Panc1 (cell line): Measurements from ENCODE around the gene ALX4. TPM values are rescaled to one million over a fixed set of nuclear protein-coding genes. Genes with fewer than 3 reads are reported as not detected.

Experiments
- ATAC-seq: fragments of 200-7000 bp; cut with Tn5 transposase; 2 replicates; pipeline ENCODE4 v1.9.1; 2020; ENCODE audit warnings: mild to moderate bottlenecking, moderate library complexity
- BruUV-seq: library from RNA; stranded (reverse); fragments of 400-500 nt; replicated peaks from 2 replicates; lab custom pipeline; 2021; lab: Mats Ljungman, UMichigan
- CTCF ChIA-PET: fragments of 300-600 bp; sonication (Branson Sonifier 250); formaldehyde crosslinking; loops from one replicate; lab custom pipeline; 2022; ENCODE audit warnings: antibody characterized with exemption; lab: Charles Lee
- POLR2A ChIA-PET: fragments of 300-600 bp; sonication (Branson Sonifier 250); formaldehyde crosslinking; loops from one replicate; lab custom pipeline; 2022; ENCODE audit warnings: antibody characterized with exemption; lab: Charles Lee
- DNase-seq: peaks from one replicate; pipeline ENCODE4 v3.0.0-alpha.2; 2010; ENCODE audit warnings: low read depth, low spot score
- H3K27ac ChIP-seq: 2 replicates; pipeline ENCODE4 v1.5.1; 2011; ENCODE audit warnings: mild to moderate bottlenecking, low read length, inconsistent platforms
- H3K27me3 ChIP-seq: fragments of 200-500 bp; sonication (Bioruptor generic); 2 replicates; pipeline ENCODE4 v1.6.0; 2014; ENCODE audit warnings: low read length, inconsistent platforms; ENCODE audit not compliant: control insufficient read depth, insufficient read depth
- H3K36me3 ChIP-seq: fragments of 200-500 bp; sonication (Bioruptor generic); 2 replicates; pipeline ENCODE4 v1.5.1; 2014; ENCODE audit warnings: inconsistent platforms, mild to moderate bottlenecking, low read length, moderate library complexity; ENCODE audit not compliant: control insufficient read depth, insufficient read depth
- H3K4me1 ChIP-seq: 2 replicates; pipeline ENCODE4 v1.5.1; 2011; ENCODE audit warnings: inconsistent platforms, mild to moderate bottlenecking, low read length, moderate library complexity; ENCODE audit not compliant: control insufficient read depth, insufficient read depth
- H3K4me3 ChIP-seq, 2 experiments: 2 replicates each; pipeline ENCODE4 v1.5.1; 2011 to 2012; ENCODE audit warnings: low read depth in 2 of 2, low read length in 2 of 2, mild to moderate bottlenecking in 2 of 2, inconsistent platforms in 1 of 2, moderate library complexity in 1 of 2
- H3K9me3 ChIP-seq: fragments of 200-500 bp; sonication (Bioruptor generic); 2 replicates; pipeline ENCODE4 v1.5.1; 2014; ENCODE audit warnings: low read depth, mild to moderate bottlenecking, inconsistent platforms, low read length, moderate library complexity; ENCODE audit not compliant: control insufficient read depth, insufficient read depth
- CTCF ChIP-seq: fragments of 450-650 bp; IDR thresholded peaks from 2 replicates; pipeline ENCODE4 v1.5.1; 2017; ENCODE audit warnings: mild to moderate bottlenecking
- POLR2AphosphoS5 ChIP-seq: IDR thresholded peaks from 2 replicates; pipeline ENCODE4 v1.6.1; 2012; ENCODE audit warnings: mild to moderate bottlenecking, low read depth, low read length, moderate library complexity
- SIN3A ChIP-seq: IDR thresholded peaks from 2 replicates; pipeline ENCODE4 v1.6.1; 2012; ENCODE audit warnings: low read depth, mild to moderate bottlenecking, low read length, moderate library complexity, borderline replicate concordance; ENCODE audit not compliant: insufficient read depth
- TCF7L2 ChIP-seq: IDR thresholded peaks from 2 replicates; pipeline ENCODE4 v1.6.1; 2011; ENCODE audit warnings: mild to moderate bottlenecking, low read depth, low read length, inconsistent platforms
- in situ Hi-C: cut with HindIII; loops from 2 replicates; pipeline ENCODE4 v1.10.0; 2016; ENCODE audit warnings: low sequenced_read_pairs, low pct_unique_long_range_greater_than_20kb
- intact Hi-C: fragments of 100-400 bp; cut with micrococcal nuclease; formaldehyde crosslinking; loops from one replicate; pipeline ENCODE4 v1.10.0; 2022; ENCODE audit not compliant: unreplicated experiment
- total RNA-seq: library from RNA; stranded (reverse); gene quantifications from one replicate; pipeline ENCODE4 v1.2.1, GENCODE V29; 2021; ENCODE audit not compliant: unreplicated experiment
- TF ChIP-seq, protein P1 (sequence below), 2 experiments: IDR thresholded peaks; 2 replicates each; pipeline ENCODE4 v1.6.1; 2011 to 2012; ENCODE audit warnings: low read depth in 2 of 2, control low read depth in 1 of 2, low read length in 1 of 2, mild to moderate bottlenecking in 1 of 2, moderate library complexity in 1 of 2; ENCODE audit not compliant: insufficient read depth in 1 of 2

The ALX4 gene
- total RNA-seq, 1 experiment from 2014 or later = 1.0 TPM

DNA sequence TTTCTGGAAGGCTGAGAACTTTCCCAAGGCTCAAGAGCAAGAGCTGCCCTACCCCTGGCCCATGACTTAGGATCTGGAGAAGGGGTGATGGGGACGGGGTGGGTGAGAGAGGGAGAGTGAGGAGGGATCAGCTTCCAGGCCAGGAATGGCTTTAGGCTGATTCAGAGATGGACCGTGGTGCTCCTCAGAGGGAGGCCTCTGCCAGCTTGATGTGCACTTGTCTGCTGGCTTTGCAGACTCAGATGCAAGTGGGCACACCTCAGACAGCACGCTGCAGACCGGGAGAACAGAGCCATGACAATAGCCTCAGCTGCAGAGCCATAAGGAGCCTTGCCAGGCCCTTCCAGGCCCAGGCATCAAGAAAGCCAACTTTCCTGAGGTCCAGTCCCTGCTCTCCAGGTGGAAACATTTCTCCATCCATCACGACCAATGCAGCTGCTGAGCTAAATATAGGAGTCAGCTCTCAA lies 41.3 kb downstream of the ALX4 start:
- intact Hi-C loops = no loop called here

DNA sequence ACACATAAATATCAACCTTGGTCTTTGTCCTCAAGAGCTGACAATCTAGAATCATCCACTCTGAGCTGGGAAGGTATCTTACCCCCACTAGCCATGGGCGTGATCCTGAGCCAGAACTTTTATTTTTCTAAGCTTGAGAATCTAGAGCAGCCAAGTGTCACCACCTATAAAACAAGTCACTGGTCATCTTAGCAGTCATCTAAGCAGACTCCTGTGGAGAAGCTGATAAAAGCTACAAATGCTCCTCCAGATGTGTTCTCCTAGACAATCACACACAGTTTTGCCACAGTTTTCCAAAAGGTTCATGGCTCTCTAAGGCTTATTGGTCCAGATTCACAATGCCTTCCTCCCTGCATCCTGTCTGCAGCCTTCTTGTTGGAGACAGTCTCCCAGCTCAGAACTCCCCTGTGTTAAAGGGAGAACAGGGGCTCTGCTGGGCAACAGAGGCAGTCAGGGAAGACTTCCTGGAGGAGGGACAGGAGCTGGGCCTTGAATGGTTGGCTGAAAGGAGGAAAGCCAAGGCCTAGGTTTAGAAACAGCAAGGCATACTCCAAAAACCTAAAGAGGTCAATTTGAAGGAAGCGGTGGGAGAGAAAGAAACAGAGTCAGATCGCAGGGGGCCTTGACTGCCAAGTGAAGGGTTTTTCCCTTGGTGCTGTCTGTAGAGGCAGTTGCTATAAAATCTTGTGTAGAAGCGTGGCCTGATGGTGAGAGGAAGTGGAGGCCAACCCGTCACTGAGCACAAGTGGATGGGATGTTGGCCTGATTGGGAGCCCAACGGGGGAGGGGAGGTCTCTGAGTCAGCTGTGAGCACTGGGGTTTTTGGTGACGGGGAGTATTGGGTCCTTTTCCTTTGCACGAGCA lies 42.0 kb downstream of the ALX4 start:
- no peak for ATAC-seq

More for the DNA sequence above, 41.3 kb downstream of the ALX4 start:
- no peak overlapping the region for H3K27ac ChIP-seq
- no peaks in the 10 kb centered on the region for H3K4me1 ChIP-seq
- BruUV-seq = no TSS peak
- H3K27me3 ChIP-seq = no peaks in the 10 kb centered on the region
- DNase-seq = no peak
- ATAC-seq = no peak
- no peaks in the 10 kb centered on the region for H3K36me3 ChIP-seq
- H3K9me3 ChIP-seq = no peaks in the 10 kb centered on the region
- POLR2A ChIA-PET = no interaction called here
- TF ChIP-seq CTCF (no peak), POLR2AphosphoS5 (no peak), TCF7L2 (no peak), SIN3A (no peak)
- TF ChIP-seq, protein P1, sequence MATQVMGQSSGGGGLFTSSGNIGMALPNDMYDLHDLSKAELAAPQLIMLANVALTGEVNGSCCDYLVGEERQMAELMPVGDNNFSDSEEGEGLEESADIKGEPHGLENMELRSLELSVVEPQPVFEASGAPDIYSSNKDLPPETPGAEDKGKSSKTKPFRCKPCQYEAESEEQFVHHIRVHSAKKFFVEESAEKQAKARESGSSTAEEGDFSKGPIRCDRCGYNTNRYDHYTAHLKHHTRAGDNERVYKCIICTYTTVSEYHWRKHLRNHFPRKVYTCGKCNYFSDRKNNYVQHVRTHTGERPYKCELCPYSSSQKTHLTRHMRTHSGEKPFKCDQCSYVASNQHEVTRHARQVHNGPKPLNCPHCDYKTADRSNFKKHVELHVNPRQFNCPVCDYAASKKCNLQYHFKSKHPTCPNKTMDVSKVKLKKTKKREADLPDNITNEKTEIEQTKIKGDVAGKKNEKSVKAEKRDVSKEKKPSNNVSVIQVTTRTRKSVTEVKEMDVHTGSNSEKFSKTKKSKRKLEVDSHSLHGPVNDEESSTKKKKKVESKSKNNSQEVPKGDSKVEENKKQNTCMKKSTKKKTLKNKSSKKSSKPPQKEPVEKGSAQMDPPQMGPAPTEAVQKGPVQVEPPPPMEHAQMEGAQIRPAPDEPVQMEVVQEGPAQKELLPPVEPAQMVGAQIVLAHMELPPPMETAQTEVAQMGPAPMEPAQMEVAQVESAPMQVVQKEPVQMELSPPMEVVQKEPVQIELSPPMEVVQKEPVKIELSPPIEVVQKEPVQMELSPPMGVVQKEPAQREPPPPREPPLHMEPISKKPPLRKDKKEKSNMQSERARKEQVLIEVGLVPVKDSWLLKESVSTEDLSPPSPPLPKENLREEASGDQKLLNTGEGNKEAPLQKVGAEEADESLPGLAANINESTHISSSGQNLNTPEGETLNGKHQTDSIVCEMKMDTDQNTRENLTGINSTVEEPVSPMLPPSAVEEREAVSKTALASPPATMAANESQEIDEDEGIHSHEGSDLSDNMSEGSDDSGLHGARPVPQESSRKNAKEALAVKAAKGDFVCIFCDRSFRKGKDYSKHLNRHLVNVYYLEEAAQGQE (IDR thresholded peaks at IDR 0.05; ENCODE audit: insufficient read depth in 1 of 2, low read depth in 2 of 2, low read length in 1 of 2) = no peak
- CTCF ChIA-PET = no interaction called here
- in situ Hi-C loops = no loop called here
- no peak overlapping the region for H3K4me3 ChIP-seq

More for the DNA sequence above, 42.0 kb downstream of the ALX4 start:
- Histone ChIP-seq H3K36me3 (no peaks in the 10 kb centered on the region), H3K4me3 (no peak overlapping the region), H3K27me3 (no peaks in the 10 kb centered on the region), H3K9me3 (no peaks in the 10 kb centered on the region), H3K4me1 (no peaks in the 10 kb centered on the region), H3K27ac (no peak overlapping the region)
- BruUV-seq = no TSS peak
- CTCF ChIA-PET = no interaction called here
- POLR2A ChIA-PET = no interaction called here
- no peak for TF ChIP-seq TCF7L2
- no peak for TF ChIP-seq POLR2AphosphoS5
- TF ChIP-seq CTCF = no peak
- no peak for TF ChIP-seq SIN3A
- TF ChIP-seq, protein P1 (IDR thresholded peaks at IDR 0.05; ENCODE audit: insufficient read depth in 1 of 2, low read depth in 2 of 2, low read length in 1 of 2) = no peak
- DNase-seq = no peak
- intact Hi-C loops = no loop called here
- in situ Hi-C loops = no loop called here
